Stimulated activated CD4-positive, alpha-beta T cell treated with anti-CD3 and anti-CD28 coated beads, Interleukin-15, amount 100 ng/mL, for 1 hour (primary cell): ENCODE measurements around the gene MFNG.
"Not testable (repeated sequence)": the region's sequence is repeated elsewhere in the genome, so short reads cannot be mapped to it uniquely, and the experiment has no call there.

ENCODE experiments used
- DNase-seq, 2 donors: peaks; one replicate each; pipeline ENCODE4 v3.0.0-alpha.2; 2020; ENCODE audit warnings: low read depth in 1 of 2, low spot score in 1 of 2

MFNG gene

GRCh38 chr22:37486224-37486845 lies at the start of gene MFNG:
TSS of gene MFNG (minus strand) at chr22:37486384. CDS start at chr22:37486177, 207 bp downstream.
- peak; percentile 62 to 65 for DNase-seq

GRCh38 chr22:37535159-37535558 lies 49.0 kb upstream of the MFNG start:
- no peak for DNase-seq

GRCh38 chr22:37534445-37534844 lies 48.3 kb upstream of the MFNG start:
- no peak for DNase-seq

GRCh38 chr22:37533995-37534394 lies 47.8 kb upstream of the MFNG start:
- DNase-seq, result no peak

GRCh38 chr22:37529652-37530345 lies 43.6 kb upstream of the MFNG start:
- DNase-seq, result no peak

- DNase-seq, result not testable (repeated sequence)
Measured at GRCh38 chr22:37527952-37528351, 41.8 kb upstream of the MFNG start.

GRCh38 chr22:37527081-37527752 lies 41.0 kb upstream of the MFNG start:
- DNase-seq, result not testable (repeated sequence)

GRCh38 chr22:37526376-37526775 lies 40.2 kb upstream of the MFNG start:
- DNase-seq, result no peak

- DNase-seq, result no peak
Measured at GRCh38 chr22:37525746-37526350, 39.7 kb upstream of the MFNG start.

GRCh38 chr22:37525073-37525745 lies 39.0 kb upstream of the MFNG start:
- no peak for DNase-seq

GRCh38 chr22:37522482-37522881 lies 36.3 kb upstream of the MFNG start:
- no peak for DNase-seq

GRCh38 chr22:37521236-37521739 lies 35.1 kb upstream of the MFNG start:
- no peak for DNase-seq

- no peak for DNase-seq
Measured at GRCh38 chr22:37520776-37521191, 34.6 kb upstream of the MFNG start.

GRCh38 chr22:37519268-37520195 lies 33.3 kb upstream of the MFNG start, which contains the start of gene CARD10:
TSS of gene CARD10 (minus strand) at chr22:37519415. CDS start at chr22:37519200, 215 bp downstream.
- no peak for DNase-seq

- DNase-seq, result no peak
Measured at GRCh38 chr22:37518509-37519267, 32.5 kb upstream of the MFNG start.

- no peak for DNase-seq
Measured at GRCh38 chr22:37517826-37518450, 31.8 kb upstream of the MFNG start.

- DNase-seq, result no peak
Measured at GRCh38 chr22:37516456-37516855, 30.3 kb upstream of the MFNG start.

GRCh38 chr22:37515901-37516300 lies 29.7 kb upstream of the MFNG start:
- DNase-seq, result no peak
